Activated CD4-positive, alpha-beta T cell treated with anti-CD3 and anti-CD28 coated beads, Interleukin-2, amount 10 ng/mL, durations not matched to agents 7 days and 5 days (primary cell): ENCODE measurements around the gene CFAP58. TPM values are rescaled to one million over a fixed set of nuclear protein-coding genes. Genes with fewer than 3 reads are reported as not detected.
A peak's percentile ranks its signal among the peaks of the same experiment; 100 is the strongest.

Experiments used
- CTCF ChIA-PET: fragments of 350-600 bp; sonication (Branson Sonifier 250); formaldehyde crosslinking; loops from one replicate; lab custom pipeline; 2021; ENCODE audit warnings: antibody characterized with exemption; lab: Charles Lee
- POLR2A ChIA-PET: fragments of 350-600 bp; sonication (Branson Sonifier 250); formaldehyde crosslinking; loops from one replicate; lab custom pipeline; 2021; ENCODE audit warnings: antibody characterized with exemption; lab: Charles Lee
- DNase-seq: peaks from one replicate; pipeline ENCODE4 v3.0.0-alpha.2; 2020
- H3K27ac Mint-ChIP-seq: one replicate; pipeline ENCODE4 v1.8.0; 2021; ENCODE audit warnings: mild to moderate bottlenecking, moderate library complexity, mixed read lengths
- H3K27me3 Mint-ChIP-seq: one replicate; pipeline ENCODE4 v1.8.0; 2021; ENCODE audit warnings: mixed read lengths
- H3K36me3 Mint-ChIP-seq: one replicate; pipeline ENCODE4 v1.8.0; 2021; ENCODE audit warnings: low read depth, mixed read lengths
- H3K4me1 Mint-ChIP-seq: one replicate; pipeline ENCODE4 v1.8.0; 2021; ENCODE audit warnings: mixed read lengths
- H3K4me3 Mint-ChIP-seq: one replicate; pipeline ENCODE4 v1.8.0; 2021; ENCODE audit warnings: mild to moderate bottlenecking, moderate library complexity, mixed read lengths
- H3K9me3 Mint-ChIP-seq: one replicate; pipeline ENCODE4 v1.8.0; 2021; ENCODE audit warnings: mixed read lengths
- total RNA-seq, 2 experiments: library from RNA; stranded (reverse); gene quantifications; one replicate each; pipeline ENCODE4 v1.2.3, GENCODE V29; 2021

The CFAP58 gene
- total RNA-seq, 2 experiments from 2014 or later: 0.22 to 0.27 TPM

DNA sequence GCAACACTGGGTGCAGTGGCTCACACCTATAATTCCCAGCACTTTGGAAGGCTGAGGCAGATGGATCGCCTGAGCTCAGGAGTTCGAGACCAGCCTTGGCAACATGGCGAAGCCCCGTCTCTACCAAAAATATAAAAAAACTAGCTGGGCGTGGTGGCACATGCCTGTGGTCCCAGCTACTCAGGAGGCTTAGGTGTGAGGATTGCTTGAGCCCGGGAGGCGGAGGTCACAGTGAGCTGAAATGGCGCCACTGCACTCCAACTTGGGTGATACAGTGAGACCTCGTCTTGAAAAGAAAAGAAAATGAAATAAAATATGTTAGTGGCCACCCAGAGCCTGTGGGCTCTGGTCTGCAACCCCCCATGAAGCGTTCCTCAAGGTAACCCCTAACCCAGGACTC is 28.7 kb upstream of the CFAP58 start:
- CTCF ChIA-PET: interaction anchor here (0.9 to 1.6 kb wide), 3 partner anchors 25 to 33 kb away, joined by 3 to 4 read pairs (median 3); no protein-coding TSS in a partner anchor

DNA sequence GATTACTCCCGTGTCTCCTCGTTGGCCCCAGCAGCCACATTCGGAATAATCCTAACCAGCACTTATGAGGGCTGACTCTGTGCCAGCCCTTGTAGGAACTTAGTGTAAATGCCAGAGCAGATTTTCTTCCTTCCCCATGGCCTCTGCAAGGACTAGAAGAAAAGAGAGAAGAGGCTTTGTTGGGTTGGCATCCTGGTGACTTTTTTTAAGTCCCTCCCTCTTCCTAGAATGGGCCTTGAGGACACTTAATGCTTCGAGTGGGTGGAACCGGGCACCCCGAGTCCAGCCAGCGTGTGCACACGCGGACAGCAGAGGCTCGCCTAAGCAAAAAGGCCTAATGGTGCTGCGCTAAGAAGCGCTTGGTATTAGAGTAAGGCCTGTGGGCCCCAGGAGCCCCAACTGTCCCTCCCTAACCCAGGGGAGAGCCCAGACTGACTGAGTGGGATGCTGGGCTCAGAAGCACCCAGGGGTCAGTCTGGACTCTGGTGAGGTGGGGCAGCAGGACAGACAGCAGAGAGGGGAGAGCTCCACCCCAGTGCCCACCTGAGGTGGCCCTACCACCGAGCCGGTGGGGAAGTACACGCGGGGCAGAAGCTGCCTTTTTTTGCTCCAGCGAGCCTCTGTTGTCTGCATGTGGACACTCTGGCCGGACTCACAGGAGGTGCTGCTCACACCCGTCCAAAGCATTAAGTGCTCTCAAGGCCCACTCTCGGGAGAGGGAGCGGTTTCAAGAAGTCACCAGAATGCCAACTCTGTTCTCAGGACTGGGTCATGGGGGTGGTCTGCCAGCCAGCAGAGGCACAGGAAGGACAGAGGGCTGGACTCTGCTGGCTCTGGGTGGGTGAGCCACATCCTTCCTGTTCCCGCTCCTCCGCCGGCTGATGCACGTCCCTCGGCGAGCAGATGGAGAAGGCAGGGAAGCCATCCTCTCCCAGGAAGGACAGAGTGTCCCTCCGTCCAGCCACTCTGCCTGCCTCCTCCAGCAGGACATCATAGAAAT is 27.9 kb upstream of the CFAP58 start:
- Mint-ChIP-seq H3K4me1 (peaks cover 100% of the 10 kb centered on the region), H3K36me3 (peaks cover 39% of the 10 kb centered on the region)
- POLR2A ChIA-PET: no interaction called here

More for the DNA sequence above, 28.7 kb upstream of the CFAP58 start:
- Mint-ChIP-seq H3K36me3 (peaks cover 43% of the 10 kb centered on the region), H3K27me3 (no peaks in the 10 kb centered on the region), H3K9me3 (no peaks in the 10 kb centered on the region), H3K27ac (peak overlapping the region; percentile 88), H3K4me1 (peaks cover 100% of the 10 kb centered on the region), H3K4me3 (no peak overlapping the region)
- DNase-seq: no peak
- POLR2A ChIA-PET: no interaction called here

DNA sequence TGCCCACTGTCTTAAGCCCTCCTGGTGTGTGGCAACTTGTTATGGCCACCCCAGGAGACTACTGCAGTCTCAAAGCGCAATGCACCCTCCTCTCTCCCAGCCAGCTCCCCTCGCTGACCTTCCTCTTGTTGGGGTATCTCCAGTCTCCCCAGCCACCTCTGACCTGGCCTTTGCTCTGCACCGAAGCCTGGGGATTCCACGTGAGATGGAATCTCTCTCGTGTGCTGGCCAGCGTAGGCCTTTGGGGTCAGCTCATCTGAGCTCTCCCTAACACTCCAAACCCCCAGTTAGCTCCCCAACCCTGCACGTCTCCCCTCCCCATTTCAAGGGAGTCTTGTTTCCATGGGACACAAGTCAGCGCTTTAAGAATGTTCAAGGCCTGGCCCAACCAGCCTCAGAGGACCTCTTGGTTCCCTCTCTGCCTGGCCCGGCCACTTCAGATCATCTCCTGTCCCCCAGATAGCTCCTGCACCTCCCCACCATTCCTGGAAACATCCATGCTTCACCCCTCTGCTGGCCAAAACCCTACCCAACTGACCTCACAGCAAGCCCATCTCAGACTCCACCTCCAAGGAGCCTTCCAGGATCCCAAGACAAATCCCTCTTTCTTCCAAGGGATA is 26.5 kb upstream of the CFAP58 start:
- H3K9me3 Mint-ChIP-seq: no peaks in the 10 kb centered on the region
- ChIA-PET POLR2A (no interaction called here), CTCF (interaction anchor here (0.9 to 1.6 kb wide), 4 partner anchors 10 to 53 kb away, joined by 3 to 4 read pairs (median 4); no protein-coding TSS in a partner anchor)
- no peak overlapping the region for H3K4me3 Mint-ChIP-seq
- H3K36me3 Mint-ChIP-seq: peaks cover 37% of the 10 kb centered on the region
- H3K27me3 Mint-ChIP-seq: no peaks in the 10 kb centered on the region
- H3K27ac Mint-ChIP-seq: peak overlapping the region; percentile 90
- peaks cover 100% of the 10 kb centered on the region for H3K4me1 Mint-ChIP-seq
- DNase-seq: no peak

More for the DNA sequence above, 27.9 kb upstream of the CFAP58 start:
- H3K27ac Mint-ChIP-seq: peak overlapping the region; percentile 81
- peak overlapping the region; percentile 11 for H3K4me3 Mint-ChIP-seq
- H3K27me3 Mint-ChIP-seq: no peaks in the 10 kb centered on the region
- CTCF ChIA-PET: interaction anchor here (0.9 to 1.6 kb wide), 3 partner anchors 24 to 34 kb away, joined by 3 to 4 read pairs (median 3); no protein-coding TSS in a partner anchor
- no peak for DNase-seq
- H3K9me3 Mint-ChIP-seq: no peaks in the 10 kb centered on the region

- peak overlapping the region; percentile 90 for H3K27ac Mint-ChIP-seq
- H3K4me1 Mint-ChIP-seq: peaks cover 99% of the 10 kb centered on the region
- peaks cover 37% of the 10 kb centered on the region for H3K36me3 Mint-ChIP-seq
- ChIA-PET POLR2A (interaction anchor here (0.6 kb wide), 1 partner anchor 373 kb away, joined by 3 read pairs; no protein-coding TSS in a partner anchor), CTCF (interaction anchor here (1.1 to 2.4 kb wide), 4 partner anchors 9 to 54 kb away, joined by 3 to 10 read pairs (median 4); no protein-coding TSS in a partner anchor)
- H3K9me3 Mint-ChIP-seq: no peaks in the 10 kb centered on the region
- H3K4me3 Mint-ChIP-seq: peak overlapping the region; percentile 71
- no peaks in the 10 kb centered on the region for H3K27me3 Mint-ChIP-seq
- DNase-seq: no peak
Observed at GRCh38 chr10:104327745-104328645, 25.6 kb upstream of the CFAP58 start.

- POLR2A ChIA-PET: no interaction called here
- peak overlapping the region; percentile 90 for H3K27ac Mint-ChIP-seq
- peak overlapping the region; percentile 71 for H3K4me3 Mint-ChIP-seq
- peaks cover 43% of the 10 kb centered on the region for H3K36me3 Mint-ChIP-seq
- H3K9me3 Mint-ChIP-seq: no peaks in the 10 kb centered on the region
- CTCF ChIA-PET: interaction anchor here (1.7 to 2.4 kb wide), 2 partner anchors 10 to 23 kb away, joined by 6 to 10 read pairs; partner anchors contain the start of gene ITPRIP
- DNase-seq: no peak
- peaks cover 99% of the 10 kb centered on the region for H3K4me1 Mint-ChIP-seq
- no peaks in the 10 kb centered on the region for H3K27me3 Mint-ChIP-seq
Observed at GRCh38 chr10:104328646-104328895, 25.1 kb upstream of the CFAP58 start.

- Mint-ChIP-seq H3K4me1 (peaks cover 98% of the 10 kb centered on the region), H3K27me3 (no peaks in the 10 kb centered on the region), H3K36me3 (peaks cover 41% of the 10 kb centered on the region), H3K4me3 (peak overlapping the region; percentile 71), H3K27ac (peak overlapping the region; percentile 90), H3K9me3 (no peaks in the 10 kb centered on the region)
- ChIA-PET CTCF (interaction anchor here (0.7 to 2.4 kb wide), 5 partner anchors 9 to 54 kb away, joined by 3 to 10 read pairs (median 4); partner anchors contain the start of genes CFAP58 and ITPRIP), POLR2A (no interaction called here)
- DNase-seq: peak; percentile 72
Observed at GRCh38 chr10:104328896-104329710, 24.5 kb upstream of the CFAP58 start.

DNA sequence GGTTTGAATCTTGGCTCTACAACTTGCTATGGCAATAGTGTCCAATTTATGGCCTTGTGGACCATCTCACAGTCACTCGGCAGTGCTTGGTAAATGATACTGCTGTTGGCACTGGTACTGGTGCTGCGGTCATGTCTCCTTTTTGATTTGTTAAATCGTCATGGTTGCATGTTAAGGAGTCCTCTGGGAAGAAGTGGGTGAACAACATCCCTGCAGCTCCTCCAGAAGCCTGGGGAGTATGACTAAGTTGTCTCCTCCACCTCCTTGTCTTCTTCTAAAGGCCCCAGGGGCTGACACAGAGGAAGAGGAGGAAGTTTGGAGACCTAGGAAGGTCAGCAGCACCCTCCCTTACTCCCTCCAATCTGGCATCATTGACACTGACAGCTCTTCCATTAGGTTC is 23.9 kb upstream of the CFAP58 start:
- no peak for DNase-seq
- peak overlapping the region; percentile 71 for H3K4me3 Mint-ChIP-seq
- ChIA-PET POLR2A (no interaction called here), CTCF (interaction anchor here (0.7 to 2.4 kb wide), 5 partner anchors 9 to 55 kb away, joined by 3 to 10 read pairs (median 4); partner anchors contain the start of genes CFAP58 and ITPRIP)
- H3K27ac Mint-ChIP-seq: peak overlapping the region; percentile 90
- peaks cover 37% of the 10 kb centered on the region for H3K36me3 Mint-ChIP-seq
- no peaks in the 10 kb centered on the region for H3K9me3 Mint-ChIP-seq
- no peaks in the 10 kb centered on the region for H3K27me3 Mint-ChIP-seq
- H3K4me1 Mint-ChIP-seq: peaks cover 98% of the 10 kb centered on the region

GRCh38 chr10:104330168-104331110 is 23.2 kb upstream of the CFAP58 start:
- H3K27ac Mint-ChIP-seq: peak overlapping the region; percentile 90
- H3K9me3 Mint-ChIP-seq: no peaks in the 10 kb centered on the region
- peaks cover 37% of the 10 kb centered on the region for H3K36me3 Mint-ChIP-seq
- no peak for DNase-seq
- peak overlapping the region; percentile 71 for H3K4me3 Mint-ChIP-seq
- ChIA-PET CTCF (interaction anchor here (0.7 to 2.4 kb wide), 4 partner anchors 8 to 56 kb away, joined by 3 to 10 read pairs (median 5); partner anchors contain the start of gene ITPRIP), POLR2A (no interaction called here)
- H3K4me1 Mint-ChIP-seq: peaks cover 98% of the 10 kb centered on the region
- no peaks in the 10 kb centered on the region for H3K27me3 Mint-ChIP-seq

GRCh38 chr10:104331208-104331838 is 22.3 kb upstream of the CFAP58 start:
- DNase-seq: no peak
- Mint-ChIP-seq H3K4me1 (peaks cover 97% of the 10 kb centered on the region), H3K27ac (peak overlapping the region; percentile 31), H3K9me3 (no peaks in the 10 kb centered on the region), H3K27me3 (no peaks in the 10 kb centered on the region), H3K4me3 (no peak overlapping the region), H3K36me3 (peaks cover 31% of the 10 kb centered on the region)
- CTCF ChIA-PET: no interaction called here
- POLR2A ChIA-PET: no interaction called here

DNA sequence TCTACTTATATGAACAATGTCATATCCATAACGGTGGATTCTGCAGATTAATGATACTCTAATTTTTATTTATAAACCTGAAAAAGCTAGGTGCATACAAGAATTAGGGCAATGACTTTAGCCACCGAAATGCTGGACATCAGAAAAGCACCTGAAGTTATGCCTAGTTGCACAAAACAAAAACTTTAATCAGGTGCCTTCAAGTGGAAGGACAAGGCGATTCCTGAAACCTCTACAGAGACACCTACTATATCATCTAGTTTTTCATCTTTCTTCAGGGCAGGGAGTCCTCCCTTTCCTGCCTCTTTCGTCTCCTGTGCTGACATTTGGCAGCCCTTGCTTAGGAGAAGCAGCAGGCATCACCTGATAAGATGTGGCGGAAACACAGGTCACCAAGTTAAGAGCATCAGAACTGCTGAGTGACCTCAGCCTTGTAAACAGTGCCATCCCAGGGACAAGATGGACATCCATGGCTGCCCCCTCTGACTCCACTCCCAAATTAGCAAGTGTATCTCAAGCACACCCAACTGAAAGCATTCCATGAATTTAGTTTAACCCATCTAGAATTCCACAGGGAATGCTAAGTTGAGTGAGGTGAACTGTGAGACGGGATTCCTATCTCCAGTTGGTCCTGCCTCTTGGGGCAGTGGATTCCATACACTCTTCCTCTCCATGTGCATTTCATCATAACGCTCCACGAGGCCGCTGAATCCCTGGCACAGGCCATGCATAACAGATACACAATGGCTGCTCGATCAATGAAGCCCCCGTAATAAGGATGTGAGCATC is 21.2 kb upstream of the CFAP58 start:
- Mint-ChIP-seq H3K4me1 (peaks cover 92% of the 10 kb centered on the region), H3K9me3 (no peaks in the 10 kb centered on the region), H3K27ac (peak overlapping the region; percentile 79), H3K27me3 (no peaks in the 10 kb centered on the region), H3K4me3 (peak overlapping the region; percentile 23), H3K36me3 (peaks cover 32% of the 10 kb centered on the region)
- DNase-seq: no peak
- ChIA-PET POLR2A (no interaction called here), CTCF (no interaction called here)
